HepG2 (cell line): ENCODE data around the gene YTHDF1. TPM values are rescaled to one million over a fixed set of nuclear protein-coding genes. Genes with fewer than 3 reads are reported as not detected.

Source experiments
- ADNP ChIP-seq: sonication (generic); formaldehyde crosslinking; IDR thresholded peaks from 2 replicates; pipeline ENCODE4 v1.4.0; 2020; ENCODE audit warnings: missing genetic modification reagents
- CEBPG ChIP-seq: IDR thresholded peaks from 2 replicates; pipeline ENCODE4 v1.6.1; 2016
- ETV6 ChIP-seq: sonication (generic); formaldehyde crosslinking; conservative IDR thresholded peaks from 2 replicates; pipeline ENCODE4 v1.4.0; 2020; ENCODE audit warnings: missing genetic modification reagents
- FOXA1 ChIP-seq, 2 experiments: fragments of 450-650 bp in 1 of 2; sonication (generic) in 1 of 2; formaldehyde crosslinking in 1 of 2; IDR thresholded peaks; 2 replicates each; pipeline versions ENCODE4 v1.4.0 to v1.6.1; 2016 to 2020; ENCODE audit warnings: missing genetic modification reagents in 1 of 2
- FOXJ3 ChIP-seq: sonication (generic); formaldehyde crosslinking; IDR thresholded peaks from 2 replicates; pipeline ENCODE4 v1.4.0; 2020; ENCODE audit warnings: missing genetic modification reagents, mild to moderate bottlenecking, borderline replicate concordance
- FUBP1 ChIP-seq: sonication (generic); formaldehyde crosslinking; IDR thresholded peaks from 2 replicates; pipeline ENCODE4 v1.5.1; 2020; ENCODE audit warnings: missing genetic modification reagents, mild to moderate bottlenecking, borderline replicate concordance
- HIVEP1 ChIP-seq: sonication (generic); formaldehyde crosslinking; IDR thresholded peaks from 2 replicates; pipeline ENCODE4 v1.4.0; 2020; ENCODE audit warnings: mild to moderate bottlenecking, missing genetic modification reagents
- NFE2 ChIP-seq: sonication (generic); formaldehyde crosslinking; IDR thresholded peaks from 2 replicates; pipeline ENCODE4 v1.4.0; 2020; ENCODE audit warnings: missing genetic modification reagents
- NFE2L1 ChIP-seq: sonication (generic); formaldehyde crosslinking; IDR thresholded peaks from 2 replicates; pipeline ENCODE4 v1.4.0; 2020; ENCODE audit warnings: missing genetic modification reagents, mild to moderate bottlenecking, borderline replicate concordance
- PATZ1 ChIP-seq: sonication (generic); formaldehyde crosslinking; IDR thresholded peaks from 2 replicates; pipeline ENCODE4 v1.4.0; 2020; ENCODE audit warnings: missing genetic modification reagents
- POLR2G ChIP-seq: fragments of 200-400 bp; formaldehyde crosslinking; IDR thresholded peaks from 2 replicates; pipeline ENCODE4 v1.6.1; 2018; ENCODE audit warnings: mild to moderate bottlenecking, low read depth, low read length, moderate library complexity
- STAG1 ChIP-seq: sonication (generic); formaldehyde crosslinking; IDR thresholded peaks from 2 replicates; pipeline ENCODE4 v1.4.0; 2020; ENCODE audit warnings: missing genetic modification reagents
- TAF15 ChIP-seq: fragments of 200-400 bp; formaldehyde crosslinking; IDR thresholded peaks from one replicate; pipeline ENCODE4 v1.6.1; 2018; ENCODE audit warnings: mild to moderate bottlenecking, low read depth, low read length; ENCODE audit not compliant: poor library complexity, severe bottlenecking
- THAP9 ChIP-seq: sonication (generic); formaldehyde crosslinking; IDR thresholded peaks from 2 replicates; pipeline ENCODE4; 2020; ENCODE audit warnings: missing genetic modification reagents, mild to moderate bottlenecking, borderline replicate concordance
- U2AF2 ChIP-seq: fragments of 200-400 bp; formaldehyde crosslinking; IDR thresholded peaks from 2 replicates; pipeline ENCODE4 v1.6.1; 2017; ENCODE audit warnings: low read depth, mild to moderate bottlenecking, low read length
- ZFP37 ChIP-seq: sonication (generic); formaldehyde crosslinking; IDR thresholded peaks from 2 replicates; pipeline ENCODE4 v1.4.0; 2020; ENCODE audit warnings: missing genetic modification reagents, borderline replicate concordance
- ZNF354B ChIP-seq: sonication (generic); formaldehyde crosslinking; IDR thresholded peaks from 2 replicates; pipeline ENCODE4 v1.8.0; 2022; ENCODE audit warnings: mild to moderate bottlenecking, missing genetic modification reagents
- ZNF484 ChIP-seq: sonication (generic); formaldehyde crosslinking; IDR thresholded peaks from 2 replicates; pipeline ENCODE4 v1.5.1; 2020; ENCODE audit warnings: mild to moderate bottlenecking, low read depth, missing genetic modification reagents, borderline replicate concordance
- ZNF598 ChIP-seq: sonication (generic); formaldehyde crosslinking; IDR thresholded peaks from 2 replicates; pipeline ENCODE4 v1.5.1; 2020; ENCODE audit warnings: mild to moderate bottlenecking, missing genetic modification reagents, borderline replicate concordance
- ZNF614 ChIP-seq: IDR thresholded peaks from 2 replicates; pipeline ENCODE4 v1.6.1; 2018; ENCODE audit warnings: missing biosample characterization, missing genetic modification reagents, inconsistent platforms, borderline replicate concordance
- polyA plus RNA-seq, 8 experiments: library from polyadenylated mRNA; depleted of rRNA in 3 of 8; stranded (reverse) in 7 of 8; unstranded in 1 of 8; fragments of >200 nt; fragmentation: Illumina TruSeq in 4 of 8; extraction: Trizol in 4 of 8; gene quantifications; 2 replicates each; pipeline versions ENCODE4 v1.2.1 to v1.2.3, GENCODE V29; 2011 to 2016; ENCODE audit warnings: low read depth in 4 of 8, missing spikeins in 1 of 8, mixed read lengths in 1 of 8; ENCODE audit not compliant: insufficient read depth in 1 of 8
- total RNA-seq, 5 experiments: library from RNA; depleted of rRNA; stranded (reverse); fragments of >200 nt; fragmentation: Illumina TruSeq; extraction: Trizol; gene quantifications; 2 replicates each; pipeline ENCODE4 v1.2.3, GENCODE V29; 2016; ENCODE audit warnings: low read depth in 1 of 5
- TF ChIP-seq, protein P1 (sequence below): sonication (generic); formaldehyde crosslinking; IDR thresholded peaks from 2 replicates; pipeline ENCODE4 v1.4.0; 2020; ENCODE audit warnings: missing genetic modification reagents, mild to moderate bottlenecking, borderline replicate concordance

The YTHDF1 gene
- total and polyA plus RNA-seq, 2 of the 13 experiments (the other 11 are each of a cell fraction or from before 2014, with no cell fraction given): 34.5 to 37.7 TPM

DNA sequence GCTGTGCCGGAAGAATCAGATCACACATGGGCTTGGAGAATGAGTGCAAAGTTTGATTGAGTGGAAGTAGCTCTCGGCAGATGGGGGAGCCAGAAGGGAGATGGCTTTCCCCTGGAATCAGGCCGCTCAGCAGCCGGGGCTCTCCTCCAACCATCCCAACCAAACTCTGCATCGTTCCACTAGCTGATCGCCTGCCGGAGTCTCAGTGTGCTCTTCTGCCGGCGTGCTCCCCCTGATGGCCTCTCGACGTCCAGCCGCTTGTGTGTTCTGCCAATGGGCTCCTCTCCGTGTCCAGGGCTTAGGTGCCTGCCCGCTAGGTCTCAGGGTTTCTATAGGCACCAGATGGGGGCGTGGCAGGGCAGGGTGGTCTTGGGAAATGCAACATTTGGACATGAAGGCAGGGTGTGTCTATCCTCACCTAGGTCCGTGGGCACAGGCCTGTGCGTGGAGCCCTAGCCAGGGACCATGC lies 14.9 kb upstream of the YTHDF1 start (continued):
- no peak for TF ChIP-seq FOXJ3
- TF ChIP-seq ZNF354B (CRISPR knock-in tag): no peak
- no peak for TF ChIP-seq ZNF614 (CRISPR knock-in tag)
- TF ChIP-seq POLR2G: no peak
- peak; percentile 45; the same call in 1 of the 2 replicates for TF ChIP-seq PATZ1 (CRISPR knock-in tag)
- TF ChIP-seq NFE2 (CRISPR knock-in tag): no peak
- TF ChIP-seq NFE2L1 (CRISPR knock-in tag): peak; percentile 18; the same call in 1 of the 2 replicates
- no peak; the same call in 1 of the 2 replicates for TF ChIP-seq THAP9
- 0 out of 2 replicates have a peak, but pooled peaks have one; percentile 16 for TF ChIP-seq CEBPG (CRISPR knock-in tag)
- TF ChIP-seq, protein P1, sequence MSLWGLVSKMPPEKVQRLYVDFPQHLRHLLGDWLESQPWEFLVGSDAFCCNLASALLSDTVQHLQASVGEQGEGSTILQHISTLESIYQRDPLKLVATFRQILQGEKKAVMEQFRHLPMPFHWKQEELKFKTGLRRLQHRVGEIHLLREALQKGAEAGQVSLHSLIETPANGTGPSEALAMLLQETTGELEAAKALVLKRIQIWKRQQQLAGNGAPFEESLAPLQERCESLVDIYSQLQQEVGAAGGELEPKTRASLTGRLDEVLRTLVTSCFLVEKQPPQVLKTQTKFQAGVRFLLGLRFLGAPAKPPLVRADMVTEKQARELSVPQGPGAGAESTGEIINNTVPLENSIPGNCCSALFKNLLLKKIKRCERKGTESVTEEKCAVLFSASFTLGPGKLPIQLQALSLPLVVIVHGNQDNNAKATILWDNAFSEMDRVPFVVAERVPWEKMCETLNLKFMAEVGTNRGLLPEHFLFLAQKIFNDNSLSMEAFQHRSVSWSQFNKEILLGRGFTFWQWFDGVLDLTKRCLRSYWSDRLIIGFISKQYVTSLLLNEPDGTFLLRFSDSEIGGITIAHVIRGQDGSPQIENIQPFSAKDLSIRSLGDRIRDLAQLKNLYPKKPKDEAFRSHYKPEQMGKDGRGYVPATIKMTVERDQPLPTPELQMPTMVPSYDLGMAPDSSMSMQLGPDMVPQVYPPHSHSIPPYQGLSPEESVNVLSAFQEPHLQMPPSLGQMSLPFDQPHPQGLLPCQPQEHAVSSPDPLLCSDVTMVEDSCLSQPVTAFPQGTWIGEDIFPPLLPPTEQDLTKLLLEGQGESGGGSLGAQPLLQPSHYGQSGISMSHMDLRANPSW (CRISPR knock-in tag): no peak
- no peak for TF ChIP-seq ZNF484 (CRISPR knock-in tag)
- TF ChIP-seq ETV6: no peak
- no peak for TF ChIP-seq FUBP1 (CRISPR knock-in tag)
- no peak for TF ChIP-seq FOXA1 (IDR thresholded peaks at IDR 0.05)
- TF ChIP-seq FOXA1 (CRISPR knock-in tag; IDR thresholded peaks at IDR 0.05): 0 out of 2 replicates have a peak, but pooled peaks have one; percentile 13
- TF ChIP-seq ADNP (CRISPR knock-in tag): no peak
- no peak for TF ChIP-seq TAF15
- TF ChIP-seq HIVEP1 (CRISPR knock-in tag): no peak
- TF ChIP-seq U2AF2: no peak
- TF ChIP-seq STAG1 (CRISPR knock-in tag): peak; percentile 65
- no peak for TF ChIP-seq ZFP37 (CRISPR knock-in tag)
- TF ChIP-seq ZNF598 (CRISPR knock-in tag): peak; percentile 17; the same call in 1 of the 2 replicates
